AG10803 (cell line): Measurements from ENCODE around the gene SNCB.
A peak's percentile ranks its signal among the peaks of the same experiment; 100 is the strongest.

Experiments used
- DNase-seq: peaks from one replicate; pipeline ENCODE4 v3.0.0; 2010; ENCODE audit warnings: low read depth
- H3K4me3 ChIP-seq: 2 replicates; pipeline ENCODE4 v1.5.1; 2011; ENCODE audit warnings: mild to moderate bottlenecking, low read length, control low read depth
- CTCF ChIP-seq: conservative IDR thresholded peaks from 2 replicates; pipeline ENCODE4 v1.5.1; 2011; ENCODE audit warnings: mild to moderate bottlenecking, low read length, control low read depth, inconsistent platforms

The SNCB gene

GRCh38 chr5:176581361-176581760 is 49.0 kb downstream of the SNCB start:
- no peak for DNase-seq

GRCh38 chr5:176579323-176579722 is 51.0 kb downstream of the SNCB start:
- no peak for DNase-seq
- no peak overlapping the region for H3K4me3 ChIP-seq
- no peak for TF ChIP-seq CTCF

More at GRCh38 chr5:176581361-176581760, 49.0 kb downstream of the SNCB start:
- H3K4me3 ChIP-seq, result no peak overlapping the region
- TF ChIP-seq CTCF, result no peak

GRCh38 chr5:176578391-176578808 is 51.9 kb downstream of the SNCB start:
- peak; percentile 53 for TF ChIP-seq CTCF
- DNase-seq, result peak; percentile 17
- H3K4me3 ChIP-seq, result no peak overlapping the region

GRCh38 chr5:176577312-176578176 is 52.8 kb downstream of the SNCB start:
- DNase-seq, result no peak
- no peak overlapping the region for H3K4me3 ChIP-seq
- no peak for TF ChIP-seq CTCF

- TF ChIP-seq CTCF, result no peak
- no peak overlapping the region for H3K4me3 ChIP-seq
- no peak for DNase-seq
Measured at GRCh38 chr5:176575488-176576422, 54.6 kb downstream of the SNCB start.

- no peak for DNase-seq
- H3K4me3 ChIP-seq, result no peak overlapping the region
- TF ChIP-seq CTCF, result no peak
Measured at GRCh38 chr5:176575066-176575465, 55.3 kb downstream of the SNCB start.
